ENCODE results near the gene RNASEH2C. TPM values are rescaled to one million over a fixed set of nuclear protein-coding genes. Genes with fewer than 3 reads are reported as not detected.
"Not testable (repeated sequence)": the region's sequence is repeated elsewhere in the genome, so short reads cannot be mapped to it uniquely, and the experiment has no call there.

RNASEH2C gene
- total and polyA plus RNA-seq, 4 donors: 21.8 to 97.7 (median 75.4) TPM

DNA sequence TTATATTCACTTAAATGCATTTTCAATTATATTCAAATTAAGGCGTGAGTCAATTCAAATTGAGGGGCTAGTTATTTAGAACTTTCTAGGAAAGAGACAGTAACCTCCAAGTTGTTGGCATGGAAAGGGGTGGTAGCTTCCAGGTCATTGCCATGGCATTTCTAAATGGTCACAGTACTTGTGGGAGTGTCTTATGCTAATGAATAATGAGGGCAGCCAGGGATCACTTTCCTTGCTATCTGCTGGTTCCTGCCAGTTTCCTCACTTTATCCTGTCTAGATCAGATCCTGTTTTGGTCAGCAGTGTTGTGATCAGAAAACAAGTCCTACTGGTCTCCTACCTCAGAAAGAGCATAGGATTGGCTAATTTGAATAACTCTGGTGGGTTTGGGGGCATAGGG, 21.8 kb upstream of the RNASEH2C start:
- 79 to 91% methylated on average over 1 of the region's 1 CpG for WGBS, 2 donors
- H3K4me3 ChIP-seq: no peak overlapping the region
- no peaks in the 10 kb centered on the region for H3K4me1 ChIP-seq (ENCODE audit: control insufficient read depth in 5 of 5, insufficient read depth in 5 of 5, low read length in 5 of 5)
- H3K27ac ChIP-seq (ENCODE audit: low read depth in 1 of 2, low read length in 1 of 2): no peak overlapping the region
- peaks cover 0 to 2% (median 0%) of the 10 kb centered on the region in 4 donors for H3K9me3 ChIP-seq (ENCODE audit: control insufficient read depth in 4 of 4, insufficient read depth in 3 of 4, low read length in 3 of 4)
- peak in 2 of 3 donors; percentile 7 to 42 for DNase-seq
- no peak for ATAC-seq (ENCODE audit: insufficient read depth, low FRiP score)
- H3K9ac ChIP-seq (ENCODE audit: insufficient read depth in 1 of 2, low read length in 2 of 2): no peak overlapping the region
- no peaks in the 10 kb centered on the region for H3K36me3 ChIP-seq (ENCODE audit: control insufficient read depth in 4 of 4, insufficient read depth in 4 of 4, low read length in 4 of 4)
- TF ChIP-seq, protein P1, sequence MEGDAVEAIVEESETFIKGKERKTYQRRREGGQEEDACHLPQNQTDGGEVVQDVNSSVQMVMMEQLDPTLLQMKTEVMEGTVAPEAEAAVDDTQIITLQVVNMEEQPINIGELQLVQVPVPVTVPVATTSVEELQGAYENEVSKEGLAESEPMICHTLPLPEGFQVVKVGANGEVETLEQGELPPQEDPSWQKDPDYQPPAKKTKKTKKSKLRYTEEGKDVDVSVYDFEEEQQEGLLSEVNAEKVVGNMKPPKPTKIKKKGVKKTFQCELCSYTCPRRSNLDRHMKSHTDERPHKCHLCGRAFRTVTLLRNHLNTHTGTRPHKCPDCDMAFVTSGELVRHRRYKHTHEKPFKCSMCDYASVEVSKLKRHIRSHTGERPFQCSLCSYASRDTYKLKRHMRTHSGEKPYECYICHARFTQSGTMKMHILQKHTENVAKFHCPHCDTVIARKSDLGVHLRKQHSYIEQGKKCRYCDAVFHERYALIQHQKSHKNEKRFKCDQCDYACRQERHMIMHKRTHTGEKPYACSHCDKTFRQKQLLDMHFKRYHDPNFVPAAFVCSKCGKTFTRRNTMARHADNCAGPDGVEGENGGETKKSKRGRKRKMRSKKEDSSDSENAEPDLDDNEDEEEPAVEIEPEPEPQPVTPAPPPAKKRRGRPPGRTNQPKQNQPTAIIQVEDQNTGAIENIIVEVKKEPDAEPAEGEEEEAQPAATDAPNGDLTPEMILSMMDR (IDR thresholded peaks at IDR 0.05; ENCODE audit: control extremely low read depth, extremely low read depth): no peak
- H3K27me3 ChIP-seq (ENCODE audit: control insufficient read depth in 3 of 3, insufficient read depth in 3 of 3, low read length in 2 of 3): no peaks in the 10 kb centered on the region

DNA sequence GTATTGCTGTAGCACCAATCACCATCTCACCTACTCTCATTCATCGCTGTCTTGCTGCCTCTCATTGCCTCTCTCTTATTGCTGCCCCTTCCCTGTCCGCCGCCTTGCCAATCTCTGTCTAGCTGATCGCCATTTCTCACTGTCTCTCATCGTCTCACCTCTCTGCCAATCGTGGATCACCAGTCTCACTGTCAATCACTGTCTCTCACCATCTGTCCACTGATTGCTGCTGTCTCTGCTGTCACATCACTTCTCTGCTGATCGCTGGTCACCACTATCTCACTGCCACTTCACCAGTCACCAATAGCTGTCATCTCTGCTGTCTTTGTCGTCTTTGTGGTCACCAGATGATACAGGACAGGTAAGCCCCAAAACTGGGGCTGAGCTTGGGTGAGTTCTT, 20.6 kb upstream of the RNASEH2C start:
- Histone ChIP-seq H3K36me3 (ENCODE audit: control insufficient read depth in 4 of 4, insufficient read depth in 4 of 4, low read length in 4 of 4) (no peaks in the 10 kb centered on the region), H3K27me3 (ENCODE audit: control insufficient read depth in 3 of 3, insufficient read depth in 3 of 3, low read length in 2 of 3) (no peaks in the 10 kb centered on the region), H3K9ac (ENCODE audit: insufficient read depth in 1 of 2, low read length in 2 of 2) (no peak overlapping the region), H3K9me3 (ENCODE audit: control insufficient read depth in 4 of 4, insufficient read depth in 3 of 4, low read length in 3 of 4) (peaks cover 0 to 2% (median 0%) of the 10 kb centered on the region in 4 donors), H3K4me3 (no peak overlapping the region), H3K27ac (ENCODE audit: low read depth in 1 of 2, low read length in 1 of 2) (no peak overlapping the region), H3K4me1 (ENCODE audit: control insufficient read depth in 5 of 5, insufficient read depth in 5 of 5, low read length in 5 of 5) (no peaks in the 10 kb centered on the region)
- DNase-seq (no peak), ATAC-seq (ENCODE audit: insufficient read depth, low FRiP score) (no peak)
- TF ChIP-seq, protein P1 (IDR thresholded peaks at IDR 0.05; ENCODE audit: control extremely low read depth, extremely low read depth): no peak
- WGBS, 2 donors: 81 to 88% methylated on average over 8 of the region's 8 CpGs

DNA sequence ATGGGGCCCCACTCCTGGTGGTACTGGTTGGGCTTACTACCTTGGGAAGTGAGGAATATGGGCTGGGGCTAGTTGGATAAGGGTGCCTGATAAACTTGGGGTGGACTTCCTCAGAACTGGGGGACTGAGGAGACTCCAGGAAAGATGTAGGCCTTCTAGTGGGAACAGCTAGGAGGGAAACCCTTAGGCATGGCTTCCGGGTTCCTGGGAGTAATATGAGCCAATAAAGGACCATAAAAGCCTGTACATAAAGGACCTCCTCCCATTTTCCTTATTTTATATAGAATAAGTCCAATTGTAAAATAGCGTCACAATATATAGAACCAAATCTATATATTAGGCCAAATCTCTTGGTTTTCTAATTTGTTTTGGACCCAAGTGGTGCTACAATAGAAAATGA, 18.4 kb upstream of the RNASEH2C start:
- Histone ChIP-seq H3K9ac (ENCODE audit: insufficient read depth in 1 of 2, low read length in 2 of 2) (no peak overlapping the region), H3K4me1 (ENCODE audit: control insufficient read depth in 5 of 5, insufficient read depth in 5 of 5, low read length in 5 of 5) (no peaks in the 10 kb centered on the region), H3K36me3 (ENCODE audit: control insufficient read depth in 4 of 4, insufficient read depth in 4 of 4, low read length in 4 of 4) (no peaks in the 10 kb centered on the region), H3K9me3 (ENCODE audit: control insufficient read depth in 4 of 4, insufficient read depth in 3 of 4, low read length in 3 of 4) (peaks cover 0 to 2% (median 0%) of the 10 kb centered on the region in 4 donors), H3K27ac (ENCODE audit: low read depth in 1 of 2, low read length in 1 of 2) (no peak overlapping the region), H3K4me3 (no peak overlapping the region), H3K27me3 (ENCODE audit: control insufficient read depth in 3 of 3, insufficient read depth in 3 of 3, low read length in 2 of 3) (no peaks in the 10 kb centered on the region)
- ATAC-seq (ENCODE audit: insufficient read depth, low FRiP score) (no peak), DNase-seq (no peak)
- TF ChIP-seq, protein P1 (IDR thresholded peaks at IDR 0.05; ENCODE audit: control extremely low read depth, extremely low read depth): no peak
- WGBS, 2 donors: 94 to 96% methylated on average over 2 of the region's 2 CpGs

DNA sequence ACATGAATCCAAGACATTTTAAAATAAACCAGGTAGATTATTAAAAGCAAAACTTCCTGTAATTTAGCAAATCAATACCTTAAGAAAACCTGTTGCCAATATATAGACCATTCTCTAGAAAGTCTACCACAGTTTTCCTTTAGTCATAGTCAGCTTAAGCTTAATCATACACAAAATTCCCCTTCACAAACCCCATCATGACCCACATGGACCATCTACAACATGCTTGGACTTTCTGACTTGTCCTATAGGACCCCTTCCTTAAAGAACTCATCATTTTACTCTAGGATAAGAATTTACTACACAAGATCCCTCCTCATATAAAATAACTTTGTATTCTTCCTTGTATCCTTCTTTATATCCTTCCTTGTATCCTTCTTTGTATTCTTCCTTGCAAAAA, 16.2 kb upstream of the RNASEH2C start:
- H3K9ac ChIP-seq (ENCODE audit: insufficient read depth in 1 of 2, low read length in 2 of 2): no peak overlapping the region

DNA sequence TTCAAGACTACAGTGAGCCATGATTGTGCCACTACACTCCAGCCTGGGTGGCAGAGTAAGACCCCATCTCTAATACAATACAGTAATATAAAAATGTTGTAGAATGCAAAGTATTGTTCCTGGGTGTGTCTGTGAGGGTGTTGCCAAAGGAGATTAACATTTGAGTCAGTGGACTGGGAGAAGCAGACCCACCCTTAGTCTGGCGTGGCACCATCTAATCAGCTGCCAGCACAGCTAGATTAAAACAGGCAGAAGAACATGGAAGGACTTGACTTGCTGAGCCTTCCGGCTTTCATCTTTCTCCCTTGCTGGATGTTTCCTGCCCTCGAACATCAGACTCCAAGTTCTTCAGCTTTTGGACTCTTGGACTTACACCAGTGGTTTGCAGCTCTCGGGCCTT, 14.5 kb upstream of the RNASEH2C start:
- 80 to 85% methylated on average over 4 of the region's 4 CpGs for WGBS, 2 donors
- not testable (repeated sequence) for H3K36me3 ChIP-seq (ENCODE audit: control insufficient read depth in 4 of 4, insufficient read depth in 4 of 4, low read length in 4 of 4); H3K4me1 ChIP-seq (ENCODE audit: control insufficient read depth in 5 of 5, insufficient read depth in 5 of 5, low read length in 5 of 5); H3K27ac ChIP-seq (ENCODE audit: low read depth in 1 of 2, low read length in 1 of 2); DNase-seq; H3K9ac ChIP-seq (ENCODE audit: insufficient read depth in 1 of 2, low read length in 2 of 2); ATAC-seq (ENCODE audit: insufficient read depth, low FRiP score); H3K4me3 ChIP-seq; H3K27me3 ChIP-seq (ENCODE audit: control insufficient read depth in 3 of 3, insufficient read depth in 3 of 3, low read length in 2 of 3); H3K9me3 ChIP-seq (ENCODE audit: control insufficient read depth in 4 of 4, insufficient read depth in 3 of 4, low read length in 3 of 4)

More for the DNA sequence above, 16.2 kb upstream of the RNASEH2C start:
- TF ChIP-seq, protein P1 (IDR thresholded peaks at IDR 0.05; ENCODE audit: control extremely low read depth, extremely low read depth): no peak
- H3K36me3 ChIP-seq (ENCODE audit: control insufficient read depth in 4 of 4, insufficient read depth in 4 of 4, low read length in 4 of 4): no peaks in the 10 kb centered on the region
- H3K4me1 ChIP-seq (ENCODE audit: control insufficient read depth in 5 of 5, insufficient read depth in 5 of 5, low read length in 5 of 5): no peaks in the 10 kb centered on the region
- DNase-seq (no peak), ATAC-seq (ENCODE audit: insufficient read depth, low FRiP score) (no peak)
- H3K9me3 ChIP-seq (ENCODE audit: control insufficient read depth in 4 of 4, insufficient read depth in 3 of 4, low read length in 3 of 4): peaks cover 0 to 2% (median 0%) of the 10 kb centered on the region in 4 donors
- H3K4me3 ChIP-seq: no peak overlapping the region
- no peaks in the 10 kb centered on the region for H3K27me3 ChIP-seq (ENCODE audit: control insufficient read depth in 3 of 3, insufficient read depth in 3 of 3, low read length in 2 of 3)
- no peak overlapping the region for H3K27ac ChIP-seq (ENCODE audit: low read depth in 1 of 2, low read length in 1 of 2)
